Testis (tissue), 3 donors: ENCODE measurements around the gene CTNNB1. TPM values are rescaled to one million over a fixed set of nuclear protein-coding genes. Genes with fewer than 3 reads are reported as not detected.

Experiments
- DNase-seq: peaks from one replicate; pipeline ENCODE4 v3.0.0-alpha.2; 2019
- H3K27ac ChIP-seq, 2 donors: fragments of 200-600 bp; sonication (generic); one replicate each; pipeline ENCODE4 v1.5.1; 2019
- H3K27me3 ChIP-seq: fragments of 200-600 bp; sonication (generic); one replicate; pipeline ENCODE4 v1.5.1; 2019
- H3K36me3 ChIP-seq: fragments of 200-600 bp; sonication (generic); one replicate; pipeline ENCODE4 v1.5.1; 2017; ENCODE audit warnings: low read depth; ENCODE audit errors: missing control alignments
- H3K4me1 ChIP-seq: fragments of 200-600 bp; sonication (generic); one replicate; pipeline ENCODE4 v1.5.1; 2019
- H3K4me3 ChIP-seq, 2 donors: fragments of 200-600 bp; sonication (generic); one replicate each; pipeline ENCODE4 v1.5.1; 2017 to 2019
- H3K9me3 ChIP-seq: fragments of 200-600 bp; sonication (generic); one replicate; pipeline ENCODE4 v1.5.1; 2017
- POLR2A ChIP-seq: fragments of 450-650 bp; IDR thresholded peaks from one replicate; pipeline ENCODE4 v1.6.1; 2017; ENCODE audit warnings: antibody characterized with exemption, mild to moderate bottlenecking, moderate library complexity
- WGBS, 2 donors: methylation state at CpG; one replicate each; pipeline ENCODE4 v1.1.5; 2018; 5-methylcytosine and 5-hydroxymethylcytosine counted together
- intact Hi-C: fragments of 100-400 bp; cut with DNase I; formaldehyde crosslinking; loops from one replicate; pipeline ENCODE4 v1.15.1; 2023; ENCODE audit warnings: low total_unique reads
- polyA plus RNA-seq: library from polyadenylated mRNA; stranded (reverse); fragments of 350-450 nt; fragmentation: Illumina TruSeq; extraction: RNeasy Lipid Tissue Mini Kit (QIAGEN cat#74804); gene quantifications from one replicate; pipeline ENCODE4 v1.2.3, GENCODE V29; 2014; ENCODE audit warnings: low read depth, low replicate concordance; ENCODE audit not compliant: insufficient read depth
- total RNA-seq, 2 donors: library from RNA; depleted of rRNA; stranded (reverse); fragments of >200 nt; gene quantifications; one replicate each; pipeline ENCODE4 v1.2.3, GENCODE V29; 2016
- TF ChIP-seq, protein P1 (sequence below), 3 experiments: fragments of 450-650 bp in 2 of 3; fragments of 200-600 bp in 1 of 3; sonication (generic) in 1 of 3; IDR thresholded peaks; one replicate each; pipeline ENCODE4 v1.5.1; 2016 to 2019; ENCODE audit warnings: antibody characterized with exemption in 3 of 3, mild to moderate bottlenecking in 2 of 3, moderate library complexity in 1 of 3

The CTNNB1 gene
- total and polyA plus RNA-seq, 3 donors from 2014 or later, result 146 to 379 (median 293) TPM

DNA sequence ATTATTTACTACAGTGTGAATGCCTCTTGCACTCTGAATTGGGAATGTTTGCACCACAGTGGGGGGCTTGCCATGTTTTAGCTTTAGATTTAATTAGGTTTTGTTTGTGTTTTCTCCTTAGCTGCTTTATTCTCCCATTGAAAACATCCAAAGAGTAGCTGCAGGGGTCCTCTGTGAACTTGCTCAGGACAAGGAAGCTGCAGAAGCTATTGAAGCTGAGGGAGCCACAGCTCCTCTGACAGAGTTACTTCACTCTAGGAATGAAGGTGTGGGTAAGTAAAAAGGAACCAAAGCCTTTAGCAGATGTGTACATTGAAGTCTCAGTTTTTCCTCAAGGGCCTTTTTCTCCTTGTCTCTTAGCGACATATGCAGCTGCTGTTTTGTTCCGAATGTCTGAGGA lies 36.9 kb downstream of the CTNNB1 start:
- no peak for TF ChIP-seq POLR2A
- TF ChIP-seq, protein P1, sequence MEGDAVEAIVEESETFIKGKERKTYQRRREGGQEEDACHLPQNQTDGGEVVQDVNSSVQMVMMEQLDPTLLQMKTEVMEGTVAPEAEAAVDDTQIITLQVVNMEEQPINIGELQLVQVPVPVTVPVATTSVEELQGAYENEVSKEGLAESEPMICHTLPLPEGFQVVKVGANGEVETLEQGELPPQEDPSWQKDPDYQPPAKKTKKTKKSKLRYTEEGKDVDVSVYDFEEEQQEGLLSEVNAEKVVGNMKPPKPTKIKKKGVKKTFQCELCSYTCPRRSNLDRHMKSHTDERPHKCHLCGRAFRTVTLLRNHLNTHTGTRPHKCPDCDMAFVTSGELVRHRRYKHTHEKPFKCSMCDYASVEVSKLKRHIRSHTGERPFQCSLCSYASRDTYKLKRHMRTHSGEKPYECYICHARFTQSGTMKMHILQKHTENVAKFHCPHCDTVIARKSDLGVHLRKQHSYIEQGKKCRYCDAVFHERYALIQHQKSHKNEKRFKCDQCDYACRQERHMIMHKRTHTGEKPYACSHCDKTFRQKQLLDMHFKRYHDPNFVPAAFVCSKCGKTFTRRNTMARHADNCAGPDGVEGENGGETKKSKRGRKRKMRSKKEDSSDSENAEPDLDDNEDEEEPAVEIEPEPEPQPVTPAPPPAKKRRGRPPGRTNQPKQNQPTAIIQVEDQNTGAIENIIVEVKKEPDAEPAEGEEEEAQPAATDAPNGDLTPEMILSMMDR (IDR thresholded peaks at IDR 0.05), result no peak
- WGBS, 2 donors, result 68 to 71% methylated on average over 2 of the region's 2 CpGs
- Histone ChIP-seq H3K4me1 (no peaks in the 10 kb centered on the region), H3K4me3 (no peak overlapping the region), H3K36me3 (no peaks in the 10 kb centered on the region), H3K27ac (no peak overlapping the region), H3K9me3 (no peaks in the 10 kb centered on the region), H3K27me3 (no peaks in the 10 kb centered on the region)
- intact Hi-C loops, result no loop called here
- no peak for DNase-seq

DNA sequence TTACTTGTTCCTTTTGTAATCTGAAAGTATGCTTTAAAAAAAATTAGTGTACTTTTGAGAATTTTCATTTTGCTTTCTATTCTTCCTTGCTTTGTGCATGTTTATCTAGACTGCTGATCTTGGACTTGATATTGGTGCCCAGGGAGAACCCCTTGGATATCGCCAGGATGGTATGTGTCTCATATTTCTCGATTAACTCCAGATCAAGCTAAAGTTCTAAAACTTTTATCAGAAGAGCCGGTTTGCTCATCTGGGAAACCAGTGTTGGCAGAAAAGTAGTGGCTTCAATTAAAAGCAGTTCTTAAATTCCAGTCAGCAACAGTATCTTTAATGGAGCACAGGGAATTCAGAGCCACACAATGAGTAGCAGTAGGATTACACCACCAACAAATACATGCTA lies 38.6 kb downstream of the CTNNB1 start:
- H3K4me3 ChIP-seq, result no peak overlapping the region
- H3K4me1 ChIP-seq, result no peaks in the 10 kb centered on the region
- intact Hi-C loops, result no loop called here
- H3K27ac ChIP-seq, result no peak overlapping the region
- no peak for DNase-seq
- TF ChIP-seq, protein P1 (IDR thresholded peaks at IDR 0.05), result no peak
- no peak for TF ChIP-seq POLR2A
- no peaks in the 10 kb centered on the region for H3K27me3 ChIP-seq
- WGBS, 2 donors, result 29 to 32% methylated on average over 3 of the region's 3 CpGs
- H3K36me3 ChIP-seq, result no peaks in the 10 kb centered on the region
- no peaks in the 10 kb centered on the region for H3K9me3 ChIP-seq

DNA sequence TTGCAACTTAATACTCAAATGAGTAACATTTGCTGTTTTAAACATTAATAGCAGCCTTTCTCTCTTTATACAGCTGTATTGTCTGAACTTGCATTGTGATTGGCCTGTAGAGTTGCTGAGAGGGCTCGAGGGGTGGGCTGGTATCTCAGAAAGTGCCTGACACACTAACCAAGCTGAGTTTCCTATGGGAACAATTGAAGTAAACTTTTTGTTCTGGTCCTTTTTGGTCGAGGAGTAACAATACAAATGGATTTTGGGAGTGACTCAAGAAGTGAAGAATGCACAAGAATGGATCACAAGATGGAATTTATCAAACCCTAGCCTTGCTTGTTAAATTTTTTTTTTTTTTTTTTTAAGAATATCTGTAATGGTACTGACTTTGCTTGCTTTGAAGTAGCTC lies 40.3 kb downstream of the CTNNB1 start:
- H3K4me1 ChIP-seq, result no peaks in the 10 kb centered on the region
- TF ChIP-seq, protein P1 (IDR thresholded peaks at IDR 0.05), result no peak
- no peak for TF ChIP-seq POLR2A
- 51 to 54% methylated on average over 2 of the region's 2 CpGs for WGBS, 2 donors

DNA sequence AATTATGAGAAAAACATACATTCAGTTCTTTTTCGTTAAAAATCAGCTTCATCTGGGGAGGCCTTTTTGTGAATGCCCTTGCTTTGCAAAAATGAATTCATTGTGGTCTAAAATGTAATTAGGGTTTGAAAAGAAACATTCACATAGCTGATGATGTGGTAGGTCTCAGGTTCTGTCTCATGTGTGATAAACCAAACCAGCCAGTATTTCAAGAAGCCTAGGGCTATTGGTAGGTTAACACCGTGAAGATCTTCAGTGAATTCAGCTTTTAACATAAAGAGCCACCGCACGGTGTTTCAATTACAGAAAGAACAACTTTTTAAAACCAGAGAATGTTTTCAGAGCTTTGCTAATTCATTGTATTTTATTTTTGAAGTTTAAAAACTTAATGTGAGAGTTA lies 41.9 kb downstream of the CTNNB1 start:
- H3K36me3 ChIP-seq, result no peaks in the 10 kb centered on the region
- intact Hi-C loops, result no loop called here
- H3K27ac ChIP-seq, result no peak overlapping the region
- TF ChIP-seq POLR2A, result no peak
- TF ChIP-seq, protein P1 (IDR thresholded peaks at IDR 0.05), result no peak
- no peak for DNase-seq
- 91 to 93% methylated on average over 4 of the region's 4 CpGs for WGBS, 2 donors
- H3K4me1 ChIP-seq, result no peaks in the 10 kb centered on the region
- no peaks in the 10 kb centered on the region for H3K9me3 ChIP-seq
- H3K27me3 ChIP-seq, result no peaks in the 10 kb centered on the region
- H3K4me3 ChIP-seq, result no peak overlapping the region

More for the DNA sequence above, 40.3 kb downstream of the CTNNB1 start:
- Histone ChIP-seq H3K27ac (no peak overlapping the region), H3K27me3 (no peaks in the 10 kb centered on the region), H3K36me3 (no peaks in the 10 kb centered on the region), H3K4me3 (no peak overlapping the region), H3K9me3 (no peaks in the 10 kb centered on the region)
- intact Hi-C loops, result no loop called here
- DNase-seq, result no peak

DNA sequence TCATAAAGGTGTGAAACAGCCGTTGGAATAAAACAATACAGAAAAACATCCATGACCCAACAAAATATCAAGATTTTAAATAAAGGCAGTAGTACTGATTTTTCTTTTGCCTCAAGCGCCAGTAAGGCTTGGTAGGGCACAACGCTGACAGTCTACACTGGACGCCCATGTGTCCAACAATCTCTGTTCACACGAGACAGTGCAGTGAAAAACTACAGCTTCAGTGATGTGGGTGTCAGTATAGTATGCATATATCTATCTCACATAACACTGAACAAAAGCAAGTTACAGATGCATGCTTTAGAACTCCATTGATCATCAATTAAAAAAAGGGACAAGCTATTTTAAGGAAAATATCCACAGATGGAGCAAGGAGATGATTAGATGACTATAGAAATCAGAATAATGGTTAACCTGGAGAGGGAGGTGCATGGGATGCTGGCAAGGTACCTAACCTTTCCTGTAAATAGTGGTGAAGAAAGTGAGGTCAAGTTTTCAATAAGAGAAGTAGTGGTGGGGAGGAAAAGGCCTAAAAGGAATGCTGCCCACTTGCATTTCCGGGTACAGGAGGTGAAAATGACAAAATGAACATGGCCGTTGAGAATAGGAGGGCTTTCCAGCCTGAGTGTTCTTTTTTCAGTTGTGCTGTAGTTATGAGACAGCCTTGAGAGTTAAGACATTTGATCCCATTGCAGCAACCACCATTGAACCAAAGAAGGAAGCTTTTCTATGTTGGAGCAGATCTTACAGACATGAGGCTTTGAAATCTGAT lies 42.7 kb downstream of the CTNNB1 start:
- no peaks in the 10 kb centered on the region for H3K36me3 ChIP-seq

More for the DNA sequence above, 42.7 kb downstream of the CTNNB1 start:
- no peak for DNase-seq
- TF ChIP-seq, protein P1 (IDR thresholded peaks at IDR 0.05), result no peak
- TF ChIP-seq POLR2A, result no peak
- Histone ChIP-seq H3K27me3 (no peaks in the 10 kb centered on the region), H3K4me3 (no peak overlapping the region), H3K27ac (no peak overlapping the region), H3K4me1 (no peaks in the 10 kb centered on the region), H3K9me3 (no peaks in the 10 kb centered on the region)
- WGBS, 2 donors, result 79 to 86% methylated on average over 7 of the region's 7 CpGs
- intact Hi-C loops, result no loop called here
